PC-9 (cell line): Measurements from ENCODE around the gene PSMD1. TPM values are rescaled to one million over a fixed set of nuclear protein-coding genes. Genes with fewer than 3 reads are reported as not detected.

Experiments used
- BruUV-seq: library from RNA; stranded (reverse); fragments of 400-500 nt; replicated peaks from 2 replicates; lab custom pipeline; 2021; lab: Mats Ljungman, UMichigan
- CTCF ChIA-PET: fragments of 300-600 bp; sonication (Branson Sonifier 250); formaldehyde crosslinking; loops from one replicate; lab custom pipeline; 2022; ENCODE audit warnings: antibody characterized with exemption; lab: Charles Lee
- POLR2A ChIA-PET: fragments of 300-600 bp; sonication (Branson Sonifier 250); formaldehyde crosslinking; loops from one replicate; lab custom pipeline; 2022; ENCODE audit warnings: antibody characterized with exemption; ENCODE audit not compliant: unreplicated experiment; lab: Charles Lee
- DNase-seq, 2 experiments: peaks; one replicate each; pipeline versions ENCODE4 v3.0.0 to v3.0.0-alpha.2; 2015 to 2022; ENCODE audit warnings: mixed read lengths in 1 of 2
- H2AFZ ChIP-seq: fragments of 200-600 bp; sonication (generic); 2 replicates; pipeline ENCODE4 v1.8.1; 2017; ENCODE audit warnings: antibody characterized with exemption
- H3F3A ChIP-seq: fragments of 200-600 bp; sonication (generic); 2 replicates; pipeline ENCODE4 v1.8.1; 2017; ENCODE audit warnings: antibody characterized with exemption, mild to moderate bottlenecking, low read depth; ENCODE audit not compliant: insufficient read depth
- H3K27ac ChIP-seq: fragments of 200-600 bp; sonication (generic); 2 replicates; pipeline ENCODE4 v1.6.1; 2016; ENCODE audit warnings: mixed run types
- H3K27me3 ChIP-seq: fragments of 200-600 bp; sonication (generic); 2 replicates; pipeline ENCODE4 v1.6.1; 2016; ENCODE audit warnings: low read depth, mixed run types; ENCODE audit not compliant: insufficient read depth
- H3K36me3 ChIP-seq: fragments of 200-600 bp; sonication (generic); 2 replicates; pipeline ENCODE4 v1.6.1; 2016; ENCODE audit warnings: low read depth, mixed run types
- H3K4me1 ChIP-seq: fragments of 200-600 bp; sonication (generic); replicated peaks from 2 replicates; pipeline ENCODE4 v1.6.1; 2016; ENCODE audit warnings: mixed run types; ENCODE audit not compliant: insufficient read depth
- H3K4me2 ChIP-seq: fragments of 200-600 bp; sonication (generic); 2 replicates; pipeline ENCODE4 v1.6.1; 2017; ENCODE audit warnings: mixed run types
- H3K4me3 ChIP-seq: fragments of 200-600 bp; sonication (generic); 2 replicates; pipeline ENCODE4 v1.6.1; 2016; ENCODE audit warnings: mixed run types
- H3K79me2 ChIP-seq: fragments of 200-600 bp; sonication (generic); 2 replicates; pipeline ENCODE4 v1.6.1; 2017; ENCODE audit warnings: low read depth, mixed run types
- H3K9me2 ChIP-seq: fragments of 200-600 bp; sonication (generic); 2 replicates; pipeline ENCODE4 v1.8.1; 2017; ENCODE audit warnings: mild to moderate bottlenecking; ENCODE audit not compliant: insufficient read depth
- H3K9me3 ChIP-seq: fragments of 200-600 bp; sonication (generic); 2 replicates; pipeline ENCODE4 v1.8.1; 2016; ENCODE audit warnings: low read depth; ENCODE audit not compliant: insufficient read depth
- H4K20me1 ChIP-seq: fragments of 200-600 bp; sonication (generic); 2 replicates; pipeline ENCODE4 v1.8.1; 2017; ENCODE audit not compliant: insufficient read depth
- CTCF ChIP-seq: fragments of 200-600 bp; sonication (generic); conservative IDR thresholded peaks from 2 replicates; pipeline ENCODE4 v1.6.1; 2017; ENCODE audit warnings: mixed run types, antibody characterized with exemption, mild to moderate bottlenecking, moderate library complexity
- EZH2 ChIP-seq: fragments of 200-600 bp; sonication (generic); IDR thresholded peaks from 2 replicates; pipeline ENCODE4 v1.8.0; 2017; ENCODE audit warnings: antibody characterized with exemption, low read depth
- intact Hi-C: fragments of 100-400 bp; cut with micrococcal nuclease; formaldehyde crosslinking; loops from one replicate; pipeline ENCODE4 v1.10.0; 2022; ENCODE audit not compliant: unreplicated experiment
- total RNA-seq: library from RNA; stranded (reverse); gene quantifications from 2 replicates; pipeline ENCODE4 v1.2.3, GENCODE V29; 2021

The PSMD1 gene
- total RNA-seq, 1 experiment from 2014 or later = 119 TPM

- TF ChIP-seq EZH2 (no peak), CTCF (no peak)
- Histone ChIP-seq H3K27me3 (no peaks in the 10 kb centered on the region), H3K79me2 (no peaks in the 10 kb centered on the region), H3K9me2 (no peaks in the 10 kb centered on the region), H2AFZ (no peak overlapping the region), H3K27ac (no peak overlapping the region), H3K9me3 (no peaks in the 10 kb centered on the region), H3K4me3 (no peak overlapping the region), H3K4me2 (no peak overlapping the region), H4K20me1 (no peaks in the 10 kb centered on the region), H3K36me3 (0 out of 2 replicates have a peak, but pooled peaks cover 4% of the 10 kb centered on the region), H3K4me1 (peaks cover 14% of the 10 kb centered on the region), H3F3A (no peaks in the 10 kb centered on the region)
- no peak for DNase-seq
- intact Hi-C loops = no loop called here
- BruUV-seq = no TSS peak
- CTCF ChIA-PET = no interaction called here
- POLR2A ChIA-PET = no interaction called here
Observed at GRCh38 chr2:231204581-231204980, 147.9 kb downstream of the PSMD1 start.

- no peaks in the 10 kb centered on the region for H3K9me2 ChIP-seq
- TF ChIP-seq EZH2 (no peak), CTCF (no peak)
- CTCF ChIA-PET = no interaction called here
- H2AFZ ChIP-seq = no peak overlapping the region
- no peak overlapping the region for H3K4me3 ChIP-seq
- no peaks in the 10 kb centered on the region for H3F3A ChIP-seq
- H4K20me1 ChIP-seq = no peaks in the 10 kb centered on the region
- H3K27me3 ChIP-seq = no peaks in the 10 kb centered on the region
- POLR2A ChIA-PET = no interaction called here
- H3K9me3 ChIP-seq = no peaks in the 10 kb centered on the region
- H3K27ac ChIP-seq = no peak overlapping the region
- H3K79me2 ChIP-seq = no peaks in the 10 kb centered on the region
- no peak for DNase-seq
- BruUV-seq = no TSS peak
- intact Hi-C loops = no loop called here
- H3K4me1 ChIP-seq = no peaks in the 10 kb centered on the region
- 0 out of 2 replicates have a peak, but pooled peaks cover 4% of the 10 kb centered on the region for H3K36me3 ChIP-seq
- no peak overlapping the region for H3K4me2 ChIP-seq
Observed at GRCh38 chr2:231207734-231208133, 151.1 kb downstream of the PSMD1 start.

- no peak overlapping the region for H2AFZ ChIP-seq
- no peak for DNase-seq
- no peak overlapping the region for H3K4me3 ChIP-seq
- TF ChIP-seq EZH2 = no peak
- TF ChIP-seq CTCF = no peak
- no peaks in the 10 kb centered on the region for H3K9me3 ChIP-seq
- no peaks in the 10 kb centered on the region for H3K27me3 ChIP-seq
- no peak overlapping the region for H3K4me2 ChIP-seq
- H3K79me2 ChIP-seq = no peaks in the 10 kb centered on the region
- intact Hi-C loops = no loop called here
- POLR2A ChIA-PET = no interaction called here
- H3K27ac ChIP-seq = no peak overlapping the region
- H3F3A ChIP-seq = no peaks in the 10 kb centered on the region
- no peaks in the 10 kb centered on the region; the same call in 1 of the 2 replicates for H4K20me1 ChIP-seq
- no peaks in the 10 kb centered on the region for H3K4me1 ChIP-seq
- no TSS peak for BruUV-seq
- H3K9me2 ChIP-seq = no peaks in the 10 kb centered on the region
- H3K36me3 ChIP-seq = 0 out of 2 replicates have a peak, but pooled peaks cover 4% of the 10 kb centered on the region
- CTCF ChIA-PET = interaction anchor here (0.6 kb wide), 1 partner anchor 72 kb away, joined by 5 read pairs; no protein-coding TSS in a partner anchor
Observed at GRCh38 chr2:231210782-231211181, 154.1 kb downstream of the PSMD1 start.
